Fibroblast of lung (primary cell): Measurements from ENCODE around the gene NF1. TPM values are rescaled to one million over a fixed set of nuclear protein-coding genes. Genes with fewer than 3 reads are reported as not detected.

ENCODE experiments used
- DNase-seq, 2 donors: peaks; one replicate each; pipeline versions ENCODE4 v3.0.0 to v3.0.0-alpha.2; 2010; ENCODE audit warnings: low read depth in 2 of 2
- H2AFZ ChIP-seq: 2 replicates; pipeline ENCODE4 v1.5.1; 2012; ENCODE audit warnings: low read length, control low read depth, inconsistent platforms
- H3K27ac ChIP-seq: 2 replicates; pipeline ENCODE4 v1.5.1; 2011; ENCODE audit warnings: low read length, control low read depth; ENCODE audit not compliant: insufficient read depth
- H3K27me3 ChIP-seq: 2 replicates; pipeline ENCODE4 v1.5.1; 2011; ENCODE audit warnings: mild to moderate bottlenecking, low read length; ENCODE audit not compliant: control insufficient read depth, insufficient read depth
- H3K36me3 ChIP-seq: 2 replicates; pipeline ENCODE4 v1.5.1; 2011; ENCODE audit warnings: low read length; ENCODE audit not compliant: control insufficient read depth, insufficient read depth
- H3K4me1 ChIP-seq: 2 replicates; pipeline ENCODE4 v1.5.1; 2011; ENCODE audit warnings: low read length; ENCODE audit not compliant: control insufficient read depth, insufficient read depth; ENCODE audit errors: extremely low read depth
- H3K4me2 ChIP-seq: 2 replicates; pipeline ENCODE4 v1.5.1; 2011; ENCODE audit warnings: low read length, control low read depth; ENCODE audit not compliant: insufficient read depth; ENCODE audit errors: extremely low read depth
- H3K4me3 ChIP-seq, 4 experiments: fragments of 200-600 bp in 1 of 4; sonication (generic) in 1 of 4; replicated peaks in 1 of 4; 2 replicates each; pipeline ENCODE4 v1.5.1; 2011 to 2016; ENCODE audit warnings: low read length in 4 of 4, low read depth in 3 of 4, mild to moderate bottlenecking in 3 of 4, control low read depth in 2 of 4, inconsistent platforms in 1 of 4, mixed read lengths in 1 of 4; ENCODE audit not compliant: insufficient read depth in 1 of 4; ENCODE audit errors: control extremely low read depth in 1 of 4
- H3K79me2 ChIP-seq: 2 replicates; pipeline ENCODE4 v1.5.1; 2012; ENCODE audit warnings: mild to moderate bottlenecking, low read length, inconsistent platforms; ENCODE audit not compliant: control insufficient read depth, insufficient read depth
- H3K9ac ChIP-seq: 2 replicates; pipeline ENCODE4 v1.5.1; 2011; ENCODE audit warnings: mild to moderate bottlenecking, low read length, control low read depth; ENCODE audit not compliant: insufficient read depth
- H3K9me3 ChIP-seq: 2 replicates; pipeline ENCODE4 v1.5.1; 2012; ENCODE audit warnings: low read depth, low read length; ENCODE audit not compliant: control insufficient read depth, insufficient read depth
- H4K20me1 ChIP-seq: 2 replicates; pipeline ENCODE4 v1.5.1; 2011; ENCODE audit warnings: low read length; ENCODE audit not compliant: control insufficient read depth, insufficient read depth; ENCODE audit errors: extremely low read depth
- CTCF ChIP-seq, 2 donors: IDR thresholded peaks in 1 of 2; conservative IDR thresholded peaks in 1 of 2; 1 replicate in 1 of 2; 2 replicates in 1 of 2; pipeline ENCODE4 v1.5.1; 2011 to 2012; ENCODE audit warnings: low read length in 2 of 2, control low read depth in 1 of 2, inconsistent platforms in 1 of 2, low read depth in 1 of 2, mild to moderate bottlenecking in 1 of 2
- EZH2 ChIP-seq: IDR thresholded peaks from 2 replicates; pipeline ENCODE4 v1.5.1; 2012; ENCODE audit warnings: low read length, control low read depth, mild to moderate bottlenecking; ENCODE audit errors: missing control alignments
- polyA plus RNA-seq, 2 donors: library from polyadenylated mRNA; depleted of rRNA in 1 of 2; stranded (reverse) in 1 of 2; unstranded in 1 of 2; fragments of >200 nt; gene quantifications; 2 replicates each; pipeline ENCODE4 v1.2.1, GENCODE V29; 2011 to 2012; ENCODE audit warnings: missing spikeins in 1 of 2
- total RNA-seq: library from RNA; depleted of rRNA; stranded (reverse); fragments of >200 nt; gene quantifications from 2 replicates; pipeline ENCODE4 v1.2.1, GENCODE V29; 2014

The NF1 gene
- total and polyA plus RNA-seq, 2 donors (not counting 1 experiment from before 2014, with no cell fraction given): 52.8 to 78.8 TPM

DNA sequence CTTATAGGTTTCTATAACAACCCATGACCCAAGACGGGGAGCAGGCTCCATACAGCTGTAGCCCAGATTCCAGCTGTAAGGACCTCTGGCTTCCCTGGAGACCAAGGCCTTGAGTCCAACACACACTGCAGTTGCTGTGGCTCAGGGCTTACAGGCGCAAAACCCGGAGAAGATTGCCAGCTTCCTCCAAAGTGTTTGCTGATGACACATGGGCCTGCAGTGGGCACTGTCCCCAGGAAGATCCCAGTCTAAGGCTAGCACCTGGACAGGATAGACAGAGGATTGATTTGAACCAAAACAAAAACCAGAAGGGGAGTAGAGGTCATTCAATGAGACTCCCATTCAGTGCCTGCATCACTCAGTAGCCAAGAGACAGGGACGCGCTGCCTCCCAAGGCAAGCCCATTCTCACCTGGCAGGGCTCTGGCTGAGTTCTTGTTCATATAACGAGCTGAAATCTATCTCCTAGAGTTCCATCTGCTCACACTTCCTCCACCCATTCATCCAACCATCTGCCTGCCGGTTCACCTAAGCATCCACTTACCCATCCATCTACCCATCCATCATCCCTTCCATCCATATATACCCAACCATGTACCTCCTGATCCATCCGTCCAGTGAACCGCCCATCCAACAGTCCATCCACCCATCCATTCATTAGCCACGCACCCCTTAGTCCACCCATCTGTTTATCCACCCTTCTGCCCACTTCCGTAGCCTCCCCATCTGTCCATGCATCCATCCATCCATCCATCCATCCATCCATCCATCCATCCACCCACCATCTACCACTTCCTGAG, 306.9 kb downstream of the NF1 start:
- DNase-seq: no peak
- no peaks in the 10 kb centered on the region for H3K27me3 ChIP-seq
- H3K9ac ChIP-seq: no peak overlapping the region
- no peak for TF ChIP-seq EZH2
- no peak for TF ChIP-seq CTCF (conservative IDR thresholded peaks at IDR 0.05 in 1 of 2, IDR thresholded peaks at IDR 0.05 in 1 of 2; ENCODE audit: low read depth in 1 of 2, low read length in 2 of 2)
- H4K20me1 ChIP-seq: no peaks in the 10 kb centered on the region
- H3K36me3 ChIP-seq: no peaks in the 10 kb centered on the region
- no peak overlapping the region for H3K27ac ChIP-seq
- no peak overlapping the region for H3K4me3 ChIP-seq
- no peaks in the 10 kb centered on the region for H3K79me2 ChIP-seq
- no peak overlapping the region for H3K4me2 ChIP-seq
- H3K9me3 ChIP-seq: no peaks in the 10 kb centered on the region
- H3K4me1 ChIP-seq: no peaks in the 10 kb centered on the region
- no peak overlapping the region for H2AFZ ChIP-seq

DNA sequence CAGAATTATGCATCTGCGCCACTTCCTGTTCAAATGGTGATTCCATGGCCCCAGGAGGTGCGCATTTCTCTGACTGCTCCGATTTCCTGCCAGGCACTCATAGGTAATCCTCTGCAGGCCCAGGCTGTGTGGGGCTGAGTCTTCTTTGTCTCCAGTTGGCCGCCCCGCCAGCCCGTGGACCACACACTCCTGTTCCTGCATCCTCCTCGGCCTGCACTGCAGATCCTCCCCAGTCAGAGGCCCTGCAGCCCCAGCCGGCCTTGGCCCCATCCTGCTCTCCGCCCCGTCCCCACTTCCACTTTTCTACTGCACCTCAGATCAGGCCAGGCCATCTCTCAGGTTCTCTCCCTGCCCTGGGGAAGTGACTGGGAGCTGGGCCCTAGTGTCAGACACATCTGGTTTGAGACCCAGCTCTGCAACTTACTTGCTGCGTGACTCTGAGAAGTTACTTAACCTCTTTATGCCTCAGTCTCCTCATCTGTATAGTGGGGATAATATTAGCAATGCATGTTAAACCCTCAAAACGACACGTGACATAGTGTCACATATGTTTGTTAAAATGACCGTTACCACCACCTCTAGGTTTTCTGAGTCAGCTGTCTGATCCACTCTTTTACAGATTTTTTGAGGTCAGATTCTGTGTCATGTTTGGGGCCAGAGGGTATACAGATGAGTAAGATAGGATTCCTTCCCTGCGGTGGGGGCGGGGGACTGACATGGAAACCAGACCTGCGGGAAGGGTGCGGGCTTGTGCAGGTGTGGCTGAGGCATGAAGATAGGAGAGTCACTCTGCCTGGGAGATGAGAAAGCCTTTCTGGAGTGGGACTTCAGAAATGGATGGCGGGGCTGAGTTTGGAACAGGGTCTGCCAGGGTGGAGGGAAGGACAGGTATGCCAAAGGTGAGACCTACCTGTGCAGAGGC, 309.5 kb downstream of the NF1 start:
- H2AFZ ChIP-seq: no peak overlapping the region
- H3K36me3 ChIP-seq: no peaks in the 10 kb centered on the region
- H3K79me2 ChIP-seq: no peaks in the 10 kb centered on the region
- no peak overlapping the region for H3K9ac ChIP-seq
- H4K20me1 ChIP-seq: no peaks in the 10 kb centered on the region
- H3K4me1 ChIP-seq: no peaks in the 10 kb centered on the region
- H3K9me3 ChIP-seq: no peaks in the 10 kb centered on the region
- TF ChIP-seq CTCF (conservative IDR thresholded peaks at IDR 0.05 in 1 of 2, IDR thresholded peaks at IDR 0.05 in 1 of 2; ENCODE audit: low read depth in 1 of 2, low read length in 2 of 2): no peak
- TF ChIP-seq EZH2: no peak
- DNase-seq: no peak
- peaks cover 7% of the 10 kb centered on the region for H3K27me3 ChIP-seq
- H3K27ac ChIP-seq: no peak overlapping the region
- no peak overlapping the region for H3K4me3 ChIP-seq
- H3K4me2 ChIP-seq: no peak overlapping the region

DNA sequence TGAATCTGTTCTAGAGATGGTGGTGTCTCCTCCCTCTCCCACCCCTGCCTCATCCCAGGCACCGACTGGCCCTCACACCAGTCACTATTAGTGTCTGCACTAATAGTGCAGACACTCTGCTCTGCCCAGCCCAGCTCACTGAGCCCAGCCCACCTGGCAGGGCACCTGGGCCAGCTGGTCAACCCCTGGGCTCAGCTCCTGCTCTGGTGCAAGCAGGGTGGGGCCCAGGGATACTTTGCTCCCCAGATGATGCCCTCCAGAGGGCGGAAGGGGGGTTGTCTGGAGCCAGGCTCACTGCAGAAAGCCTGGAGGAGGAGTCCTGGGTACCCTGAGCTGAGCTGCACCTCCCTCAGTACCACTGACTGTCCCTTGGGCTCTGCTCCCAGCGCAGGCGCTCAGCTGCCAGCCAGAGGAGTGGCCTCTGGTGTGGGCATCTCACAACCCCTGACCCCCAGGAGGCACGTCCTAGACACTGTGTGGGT, 311.2 kb downstream of the NF1 start:
- H3K4me1 ChIP-seq: no peaks in the 10 kb centered on the region
- H3K27ac ChIP-seq: no peak overlapping the region
- no peak for DNase-seq
- no peaks in the 10 kb centered on the region for H3K9me3 ChIP-seq
- H3K27me3 ChIP-seq: peaks cover 7% of the 10 kb centered on the region
- TF ChIP-seq CTCF (conservative IDR thresholded peaks at IDR 0.05 in 1 of 2, IDR thresholded peaks at IDR 0.05 in 1 of 2; ENCODE audit: low read depth in 1 of 2, low read length in 2 of 2) (no peak), EZH2 (no peak)
- H3K4me3 ChIP-seq: no peak overlapping the region
- no peak overlapping the region for H3K4me2 ChIP-seq
- no peaks in the 10 kb centered on the region for H3K79me2 ChIP-seq
- no peaks in the 10 kb centered on the region for H3K36me3 ChIP-seq
- H2AFZ ChIP-seq: no peak overlapping the region
- H3K9ac ChIP-seq: no peak overlapping the region
- H4K20me1 ChIP-seq: no peaks in the 10 kb centered on the region
